Prostate gland (tissue), 2 donors: ENCODE data around the gene RAB3C. TPM values are rescaled to one million over a fixed set of nuclear protein-coding genes. Genes with fewer than 3 reads are reported as not detected.

Experiments
- DNase-seq: peaks from one replicate; pipeline ENCODE4 v3.0.0-alpha.2; 2019; ENCODE audit warnings: low spot score
- H3K27ac ChIP-seq, 2 donors: fragments of 200-600 bp; sonication (generic); 2 replicates each; pipeline ENCODE4 v1.5.1; 2017 to 2019
- H3K27me3 ChIP-seq: fragments of 200-600 bp; sonication (generic); replicated peaks from 2 replicates; pipeline ENCODE4 v1.5.1; 2019; ENCODE audit not compliant: insufficient read depth
- H3K36me3 ChIP-seq, 2 donors: fragments of 200-600 bp; sonication (generic); 1 replicate in 1 of 2; 2 replicates in 1 of 2; pipeline versions ENCODE4 v1.5.1 to v1.8.1; 2017 to 2019
- H3K4me1 ChIP-seq: fragments of 200-600 bp; sonication (generic); replicated peaks from 2 replicates; pipeline ENCODE4 v1.5.1; 2019
- H3K4me3 ChIP-seq, 2 donors: fragments of 200-600 bp; sonication (generic); 2 replicates each; pipeline ENCODE4 v1.5.1; 2017 to 2019
- H3K9me3 ChIP-seq: fragments of 200-600 bp; sonication (generic); 2 replicates; pipeline ENCODE4 v1.5.1; 2017
- CTCF ChIP-seq, 4 experiments: fragments of 200-600 bp in 2 of 4; fragments of 450-650 bp in 2 of 4; sonication (generic) in 2 of 4; IDR thresholded peaks; 1 replicate in 3 of 4; 2 replicates in 1 of 4; pipeline ENCODE4 v1.5.1; 2016 to 2019; ENCODE audit warnings: antibody characterized with exemption in 4 of 4, mild to moderate bottlenecking in 2 of 4, moderate library complexity in 2 of 4
- POLR2A ChIP-seq: fragments of 450-650 bp; IDR thresholded peaks from one replicate; pipeline ENCODE4 v1.6.1; 2016; ENCODE audit warnings: antibody characterized with exemption, mild to moderate bottlenecking
- POLR2AphosphoS5 ChIP-seq: sonication (generic); formaldehyde crosslinking; IDR thresholded peaks from one replicate; pipeline ENCODE4 v1.6.1; 2017; ENCODE audit warnings: antibody characterized with exemption
- WGBS: methylation state at CpG from one replicate; pipeline ENCODE4 v1.1.5; 2018; 5-methylcytosine and 5-hydroxymethylcytosine counted together
- intact Hi-C: fragments of 100-400 bp; cut with DNase I; formaldehyde crosslinking; loops from one replicate; pipeline ENCODE4 v1.14.2; 2022
- total RNA-seq, 2 donors: library from RNA; depleted of rRNA; stranded (reverse); fragments of >200 nt; gene quantifications; one replicate each; pipeline ENCODE4 v1.1.0, GENCODE V29; 2016

RAB3C gene
- total RNA-seq, 2 donors from 2014 or later, result 0.45 TPM; not detected in 1

GRCh38 chr5:58754250-58754649, 171.4 kb downstream of the RAB3C start:
- WGBS, result 82% methylated on average over 6 of the region's 6 CpGs
- Histone ChIP-seq H3K9me3 (no peaks in the 10 kb centered on the region), H3K4me3 (no peak overlapping the region), H3K4me1 (no peaks in the 10 kb centered on the region), H3K27ac (no peak overlapping the region), H3K27me3 (no peaks in the 10 kb centered on the region), H3K36me3 (no peaks in the 10 kb centered on the region)
- TF ChIP-seq POLR2AphosphoS5, result no peak
- no peak for TF ChIP-seq CTCF (IDR thresholded peaks at IDR 0.05)
- TF ChIP-seq POLR2A, result no peak
- DNase-seq, result no peak
- intact Hi-C loops, result no loop called here

- intact Hi-C loops, result no loop called here
- 50% methylated on average over 3 of the region's 3 CpGs for WGBS
Observed at GRCh38 chr5:58755397-58755796, 172.5 kb downstream of the RAB3C start.

DNA sequence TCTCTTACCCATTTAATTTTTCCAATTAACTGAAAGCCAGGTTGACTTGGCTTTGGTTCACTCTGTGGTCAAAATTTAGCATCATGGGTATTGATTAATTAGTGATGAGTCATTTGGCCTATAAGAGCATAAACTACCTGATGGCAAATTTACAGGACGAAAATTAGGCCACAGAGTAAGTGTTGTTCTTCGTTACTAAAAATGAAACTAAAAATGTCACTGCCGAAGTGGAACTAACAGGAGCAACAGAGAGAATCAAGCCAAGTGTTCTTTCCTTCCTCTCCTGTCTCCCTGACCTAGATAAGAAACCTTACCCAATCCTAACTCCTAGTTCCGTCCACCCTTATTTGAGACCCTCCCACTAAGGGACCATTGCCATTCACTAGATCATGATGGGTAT, 176.9 kb downstream of the RAB3C start:
- no peak overlapping the region for H3K27ac ChIP-seq
- TF ChIP-seq CTCF (IDR thresholded peaks at IDR 0.05) (no peak), POLR2AphosphoS5 (no peak), POLR2A (no peak)

More at GRCh38 chr5:58755397-58755796, 172.5 kb downstream of the RAB3C start:
- Histone ChIP-seq H3K27me3 (no peaks in the 10 kb centered on the region), H3K9me3 (no peaks in the 10 kb centered on the region), H3K4me3 (no peak overlapping the region), H3K4me1 (no peaks in the 10 kb centered on the region), H3K36me3 (no peaks in the 10 kb centered on the region), H3K27ac (no peak overlapping the region)
- TF ChIP-seq POLR2A, result no peak
- TF ChIP-seq CTCF (IDR thresholded peaks at IDR 0.05), result no peak
- TF ChIP-seq POLR2AphosphoS5, result no peak
- DNase-seq, result no peak

DNA sequence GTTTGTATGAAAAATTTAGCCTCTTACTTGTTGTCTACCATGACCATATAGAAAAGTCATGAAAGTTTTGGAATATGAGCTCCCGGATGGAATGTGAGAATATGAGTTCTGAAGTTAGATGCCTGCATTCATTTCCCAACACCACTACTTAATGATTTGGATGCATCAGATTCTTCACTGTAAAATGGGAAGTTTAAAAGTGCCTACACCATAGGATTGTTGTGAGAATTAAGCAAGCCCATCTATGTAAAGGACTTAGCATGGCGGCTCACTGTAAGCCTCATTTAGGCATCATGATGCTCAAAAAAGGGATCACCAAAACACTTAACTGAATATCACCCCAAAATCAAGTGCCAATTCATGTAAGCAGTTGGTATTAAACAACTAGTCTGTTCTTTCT, 177.3 kb downstream of the RAB3C start:
- intact Hi-C loops, result no loop called here
- no peak for DNase-seq
- H3K4me1 ChIP-seq, result no peaks in the 10 kb centered on the region
- H3K27me3 ChIP-seq, result no peaks in the 10 kb centered on the region
- no peaks in the 10 kb centered on the region for H3K9me3 ChIP-seq
- WGBS, result 95% methylated on average over 2 of the region's 2 CpGs
- no peak for TF ChIP-seq POLR2A
- no peak for TF ChIP-seq CTCF (IDR thresholded peaks at IDR 0.05)
- no peak for TF ChIP-seq POLR2AphosphoS5
- H3K36me3 ChIP-seq, result no peaks in the 10 kb centered on the region
- H3K4me3 ChIP-seq, result no peak overlapping the region
- no peak overlapping the region for H3K27ac ChIP-seq

More for the DNA sequence above, 176.9 kb downstream of the RAB3C start:
- Histone ChIP-seq H3K4me3 (no peak overlapping the region), H3K9me3 (no peaks in the 10 kb centered on the region), H3K36me3 (no peaks in the 10 kb centered on the region), H3K27me3 (no peaks in the 10 kb centered on the region), H3K4me1 (no peaks in the 10 kb centered on the region)
- no peak for DNase-seq
- intact Hi-C loops, result no loop called here
- 49% methylated on average over 4 of the region's 4 CpGs for WGBS

DNA sequence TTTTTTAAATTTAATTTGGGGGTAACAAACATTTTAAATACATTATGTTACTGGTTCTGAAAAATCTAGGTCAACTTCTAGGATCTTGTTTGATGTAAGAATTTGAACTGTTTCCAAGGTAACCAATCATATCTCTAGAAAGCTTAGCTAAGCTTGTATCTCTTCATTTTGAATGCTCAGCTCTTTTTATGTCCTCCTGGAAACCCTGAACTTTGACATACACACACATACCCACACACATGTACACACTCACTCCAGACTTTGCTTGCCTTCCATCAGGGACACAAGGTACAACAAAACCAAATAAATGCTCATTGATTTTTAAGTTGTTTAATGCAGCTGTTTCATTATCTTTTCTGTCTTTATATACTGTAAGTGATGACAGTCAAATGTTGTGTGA, 178.5 kb downstream of the RAB3C start:
- H3K27me3 ChIP-seq, result no peaks in the 10 kb centered on the region
- no peak for TF ChIP-seq POLR2AphosphoS5
- no peak for TF ChIP-seq CTCF (IDR thresholded peaks at IDR 0.05)
- no peak for TF ChIP-seq POLR2A
- no peak overlapping the region for H3K4me3 ChIP-seq
- H3K4me1 ChIP-seq, result no peaks in the 10 kb centered on the region
- intact Hi-C loops, result no loop called here
- H3K9me3 ChIP-seq, result no peaks in the 10 kb centered on the region
- no peaks in the 10 kb centered on the region for H3K36me3 ChIP-seq
- no peak for DNase-seq
- H3K27ac ChIP-seq, result no peak overlapping the region
